Esophagus muscularis mucosa (tissue), 4 donors: ENCODE measurements around the gene ZNF468. TPM values are rescaled to one million over a fixed set of nuclear protein-coding genes. Genes with fewer than 3 reads are reported as not detected.
"Not testable (repeated sequence)": the region's sequence is repeated elsewhere in the genome, so short reads cannot be mapped to it uniquely, and the experiment has no call there.

Source experiments
- DNase-seq: peaks from one replicate; pipeline ENCODE4 v3.0.0-alpha.2; 2017; ENCODE audit errors: extremely low spot score
- H3K27ac ChIP-seq, 4 donors: fragments of 200-600 bp; sonication (generic); replicated peaks in 1 of 4; 1 replicate in 3 of 4; 2 replicates in 1 of 4; pipeline ENCODE4 v1.5.1; 2016 to 2019; ENCODE audit warnings: mild to moderate bottlenecking in 1 of 4
- H3K27me3 ChIP-seq, 4 donors: fragments of 200-600 bp; sonication (generic); one replicate each; pipeline versions ENCODE4 v1.5.1 to v1.6.0; 2016 to 2019
- H3K36me3 ChIP-seq, 4 donors: fragments of 200-600 bp; sonication (generic); one replicate each; pipeline ENCODE4 v1.5.1; 2016 to 2019
- H3K4me1 ChIP-seq, 4 donors: fragments of 200-600 bp; sonication (generic); one replicate each; pipeline ENCODE4 v1.5.1; 2016 to 2019
- H3K4me3 ChIP-seq, 4 donors: fragments of 200-600 bp; sonication (generic); 1 replicate in 2 of 4; 2 replicates in 2 of 4; pipeline ENCODE4 v1.5.1; 2016 to 2019; ENCODE audit warnings: mild to moderate bottlenecking in 4 of 4, moderate library complexity in 1 of 4
- H3K9me3 ChIP-seq, 4 donors: fragments of 200-600 bp; sonication (generic); 1 replicate in 3 of 4; 2 replicates in 1 of 4; pipeline ENCODE4 v1.5.1; 2016 to 2019
- EP300 ChIP-seq: sonication (generic); formaldehyde crosslinking; IDR thresholded peaks from one replicate; pipeline ENCODE4 v1.6.1; 2017; ENCODE audit warnings: antibody characterized with exemption
- POLR2A ChIP-seq: fragments of 450-650 bp; IDR thresholded peaks from one replicate; pipeline ENCODE4 v1.6.1; 2017; ENCODE audit warnings: antibody characterized with exemption, moderate library complexity, mild to moderate bottlenecking, low read depth
- POLR2AphosphoS5 ChIP-seq, 2 donors: sonication (generic); formaldehyde crosslinking; IDR thresholded peaks; one replicate each; pipeline ENCODE4 v1.6.1; 2017; ENCODE audit warnings: antibody characterized with exemption in 2 of 2
- WGBS: methylation state at CpG from one replicate; pipeline ENCODE4 v1.1.5; 2018; 5-methylcytosine and 5-hydroxymethylcytosine counted together
- intact Hi-C: fragments of 100-400 bp; cut with DNase I; formaldehyde crosslinking; loops from one replicate; pipeline ENCODE4 v1.15.1; 2023
- small RNA-seq, 3 donors: library from RNA; depleted of rRNA; stranded (forward); fragments of <200 nt; gene quantifications; one replicate each; pipeline ENCODE3, GENCODE V24; 2016
- total RNA-seq, 4 donors: library from RNA; depleted of rRNA; stranded (reverse); fragments of >200 nt; gene quantifications; one replicate each; pipeline versions ENCODE4 v1.1.0 to v1.2.1, GENCODE V29; 2016
- TF ChIP-seq, protein P1 (sequence below), 3 experiments: fragments of 200-600 bp in 2 of 3; fragments of 450-650 bp in 1 of 3; sonication (generic) in 2 of 3; IDR thresholded peaks; one replicate each; pipeline ENCODE4 v1.5.1; 2017 to 2019; ENCODE audit warnings: antibody characterized with exemption in 3 of 3, mild to moderate bottlenecking in 2 of 3, moderate library complexity in 1 of 3

The ZNF468 gene
- total RNA-seq, 4 donors from 2014 or later: 7.5 to 13.3 (median 11.0) TPM

DNA sequence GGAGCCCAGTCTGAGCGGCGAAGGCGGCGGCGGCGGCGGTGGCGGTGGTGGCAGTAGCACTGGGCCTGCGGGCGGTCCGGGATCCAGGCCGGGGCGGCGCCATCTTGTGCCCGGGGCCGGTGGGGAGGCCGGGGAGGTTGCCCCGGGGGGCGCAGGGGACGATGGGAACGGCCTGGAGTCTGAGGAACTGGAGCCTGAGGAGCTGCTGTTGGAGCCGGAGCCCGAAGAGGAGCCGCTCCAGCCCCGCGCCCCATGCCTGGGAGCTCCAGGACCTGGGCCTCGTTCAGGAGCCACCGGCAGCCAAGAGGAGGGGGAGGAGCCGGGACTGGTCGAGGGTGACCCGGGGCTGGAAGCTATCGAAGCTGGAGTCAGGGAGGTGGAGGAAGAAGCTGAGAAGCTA is 47.6 kb downstream of the ZNF468 start:
- WGBS: 97% methylated on average over 26 of the region's 32 CpGs
- Histone ChIP-seq H3K9me3 (peaks cover 0 to 1% (median under 1%) of the 10 kb centered on the region in 4 donors), H3K4me1 (no peaks in the 10 kb centered on the region), H3K27ac (no peak overlapping the region), H3K36me3 (peaks cover 27 to 64% (median 52%) of the 10 kb centered on the region in 4 donors), H3K4me3 (no peak overlapping the region), H3K27me3 (no peaks in the 10 kb centered on the region)
- no peak for DNase-seq
- TF ChIP-seq POLR2A (no peak), EP300 (no peak), POLR2AphosphoS5 (IDR thresholded peaks at IDR 0.05) (no peak)
- TF ChIP-seq, protein P1, sequence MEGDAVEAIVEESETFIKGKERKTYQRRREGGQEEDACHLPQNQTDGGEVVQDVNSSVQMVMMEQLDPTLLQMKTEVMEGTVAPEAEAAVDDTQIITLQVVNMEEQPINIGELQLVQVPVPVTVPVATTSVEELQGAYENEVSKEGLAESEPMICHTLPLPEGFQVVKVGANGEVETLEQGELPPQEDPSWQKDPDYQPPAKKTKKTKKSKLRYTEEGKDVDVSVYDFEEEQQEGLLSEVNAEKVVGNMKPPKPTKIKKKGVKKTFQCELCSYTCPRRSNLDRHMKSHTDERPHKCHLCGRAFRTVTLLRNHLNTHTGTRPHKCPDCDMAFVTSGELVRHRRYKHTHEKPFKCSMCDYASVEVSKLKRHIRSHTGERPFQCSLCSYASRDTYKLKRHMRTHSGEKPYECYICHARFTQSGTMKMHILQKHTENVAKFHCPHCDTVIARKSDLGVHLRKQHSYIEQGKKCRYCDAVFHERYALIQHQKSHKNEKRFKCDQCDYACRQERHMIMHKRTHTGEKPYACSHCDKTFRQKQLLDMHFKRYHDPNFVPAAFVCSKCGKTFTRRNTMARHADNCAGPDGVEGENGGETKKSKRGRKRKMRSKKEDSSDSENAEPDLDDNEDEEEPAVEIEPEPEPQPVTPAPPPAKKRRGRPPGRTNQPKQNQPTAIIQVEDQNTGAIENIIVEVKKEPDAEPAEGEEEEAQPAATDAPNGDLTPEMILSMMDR (IDR thresholded peaks at IDR 0.05): no peak
- intact Hi-C loops: no loop called here

DNA sequence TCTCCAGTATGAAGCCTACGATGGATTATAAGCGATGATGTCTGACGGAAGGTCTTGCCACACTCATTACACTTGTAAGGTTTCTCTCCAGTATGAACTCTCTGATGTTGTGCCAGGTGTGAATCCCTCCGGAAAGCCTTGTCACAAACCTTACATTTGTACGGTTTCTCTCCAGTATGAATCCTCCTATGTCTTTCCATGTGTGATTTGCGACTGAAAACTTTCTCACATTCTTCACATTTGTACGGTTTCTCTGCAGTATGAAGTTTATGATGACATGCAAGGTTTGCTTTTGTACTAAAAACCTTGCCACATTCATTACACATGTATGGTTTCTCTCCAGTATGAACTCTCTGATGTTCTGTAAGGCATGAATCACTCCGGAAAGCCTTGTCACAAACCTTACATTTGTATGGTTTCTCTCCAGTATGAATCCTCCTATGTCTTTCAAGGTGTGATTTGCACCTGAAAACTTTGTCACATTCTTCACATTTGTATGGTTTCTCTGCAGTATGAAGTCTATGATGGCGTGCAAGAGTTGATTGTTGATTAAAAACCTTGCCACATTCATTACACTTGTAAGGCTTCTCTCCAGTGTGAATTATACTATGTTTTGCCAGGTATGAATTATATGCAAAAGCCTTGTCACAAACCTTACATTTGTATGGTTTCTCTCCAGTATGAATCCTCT is 57.3 kb downstream of the ZNF468 start:
- H3K36me3 ChIP-seq: peaks cover 44 to 56% (median 53%) of the 10 kb centered on the region in 4 donors
- H3K4me3 ChIP-seq, H3K27me3 ChIP-seq, H3K27ac ChIP-seq, DNase-seq, H3K4me1 ChIP-seq, intact Hi-C loops: not testable (repeated sequence)
- WGBS: 98% methylated on average over 9 of the region's 9 CpGs
- H3K9me3 ChIP-seq: peaks cover 8 to 89% (median 72%) of the 10 kb centered on the region in 4 donors

DNA sequence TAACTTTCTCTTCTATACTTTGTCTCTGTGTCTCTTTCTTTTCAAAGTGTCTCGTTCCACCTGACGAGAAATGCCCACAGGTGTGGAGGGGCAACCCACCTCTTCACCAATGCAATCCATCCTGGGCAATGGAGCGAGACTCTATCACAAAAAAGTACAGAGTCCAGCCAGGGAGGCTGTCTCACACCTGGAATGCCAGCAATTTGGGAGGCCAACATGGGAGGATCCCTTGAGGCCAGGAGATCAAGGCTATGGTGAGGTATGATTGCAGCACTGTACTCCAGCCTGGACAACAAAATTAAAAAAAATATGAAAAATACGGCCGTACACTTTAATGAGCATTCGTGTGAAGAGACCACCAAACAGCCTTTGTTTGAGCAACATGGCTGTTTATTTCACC is 68.0 kb downstream of the ZNF468 start:
- H3K27ac ChIP-seq: no peak overlapping the region
- no peak for DNase-seq
- intact Hi-C loops: loop anchor here (5.0 kb wide), 1 partner anchor 52 kb away; the partner anchor contains the start of gene ZNF611
- no peaks in the 10 kb centered on the region for H3K36me3 ChIP-seq
- peaks cover 6 to 19% (median 16%) of the 10 kb centered on the region in 4 donors for H3K4me1 ChIP-seq
- no peaks in the 10 kb centered on the region for H3K27me3 ChIP-seq
- H3K9me3 ChIP-seq: no peaks in the 10 kb centered on the region
- no peak for TF ChIP-seq EP300
- TF ChIP-seq POLR2AphosphoS5 (IDR thresholded peaks at IDR 0.05): no peak
- TF ChIP-seq, protein P1 (IDR thresholded peaks at IDR 0.05): no peak
- TF ChIP-seq POLR2A: no peak
- 92% methylated on average over 6 of the region's 6 CpGs for WGBS
- no peak overlapping the region for H3K4me3 ChIP-seq

Small RNA genes within 50 kb of the gene (small RNA-seq; reads per million reads assigned to genes)
- gene ZNF320: 0 to 0.51 (median 0) reads per million in 3 donors

Other genes starting within 250 kb of the ZNF468 start
- gene ZNF83, start 219.3 kb downstream of the ZNF468 start, total RNA-seq: 10 to 100 TPM; 29.7 to 55.6 (median 34.1) TPM
- 1 to 10 TPM; 7.3 to 9.6 (median 7.6) TPM for gene ZNF611, start 122.6 kb downstream of the ZNF468 start, total RNA-seq
- 10 to 100 TPM in 1 of 4 donors, 1 to 10 TPM in 3; 4.8 to 15.0 (median 5.5) TPM for gene ZNF600, start 70.8 kb downstream of the ZNF468 start, total RNA-seq
- 10 to 100 TPM in 3 of 4 donors, 1 to 10 TPM in 1; 5.9 to 15.0 (median 11.0) TPM for gene ZNF28, start 36.0 kb downstream of the ZNF468 start, total RNA-seq
- gene ZNF320, start 40.0 kb upstream of the ZNF468 start, total RNA-seq: 10 to 100 TPM in 2 of 4 donors, 1 to 10 TPM in 2; 4.2 to 11.6 (median 10.2) TPM
- gene ZNF888, start 65.8 kb upstream of the ZNF468 start, total RNA-seq: 1 to 10 TPM; 2.5 to 3.7 (median 3.1) TPM
- 10 to 100 TPM in 1 of 4 donors, 1 to 10 TPM in 3; 4.0 to 12.9 (median 6.0) TPM for gene ZNF816, start 105.3 kb upstream of the ZNF468 start, total RNA-seq
- gene ERVV-1, start 156.3 kb upstream of the ZNF468 start, total RNA-seq: not detected
- not detected for gene ERVV-2, start 187.1 kb upstream of the ZNF468 start, total RNA-seq
- gene ZNF160, start 245.8 kb upstream of the ZNF468 start, total RNA-seq: 10 to 100 TPM; 25.3 to 40.3 (median 27.1) TPM